PC-3 (cell line): ENCODE results near the gene PTEN. TPM values are rescaled to one million over a fixed set of nuclear protein-coding genes. Genes with fewer than 3 reads are reported as not detected.
"Not testable (repeated sequence)": the region's sequence is repeated elsewhere in the genome, so short reads cannot be mapped to it uniquely, and the experiment has no call there.

Experiments
- ATAC-seq: fragments of 200-7000 bp; cut with Tn5 transposase; 2 replicates; pipeline ENCODE4 v1.9.1; 2020; ENCODE audit warnings: mild to moderate bottlenecking, moderate library complexity
- BruUV-seq: library from RNA; stranded (reverse); fragments of 400-500 nt; replicated peaks from 2 replicates; lab custom pipeline; 2021; lab: Mats Ljungman, UMichigan
- CTCF ChIA-PET: fragments of 300-600 bp; sonication (Branson Sonifier 250); formaldehyde crosslinking; loops from one replicate; lab custom pipeline; 2022; ENCODE audit warnings: antibody characterized with exemption; lab: Charles Lee
- POLR2A ChIA-PET: fragments of 300-600 bp; sonication (Branson Sonifier 250); formaldehyde crosslinking; loops from one replicate; lab custom pipeline; 2022; ENCODE audit warnings: antibody characterized with exemption; ENCODE audit not compliant: unreplicated experiment; lab: Charles Lee
- DNase-seq: peaks from one replicate; pipeline ENCODE4 v3.0.0-alpha.2; 2015
- H2AFZ ChIP-seq: fragments of 300-600 bp; sonication (generic); 2 replicates; pipeline ENCODE4 v1.6.0; 2016; ENCODE audit warnings: antibody characterized with exemption, low read length
- H3F3A ChIP-seq: fragments of 300-600 bp; sonication (generic); one replicate; pipeline ENCODE4 v1.6.0; 2017; ENCODE audit warnings: antibody characterized with exemption, low read length, control low read depth, mild to moderate bottlenecking; ENCODE audit not compliant: unreplicated experiment
- H3K27ac ChIP-seq: fragments of 300-600 bp; sonication (generic); 2 replicates; pipeline ENCODE4 v1.5.1; 2016; ENCODE audit warnings: mild to moderate bottlenecking, low read length
- H3K27me3 ChIP-seq: fragments of 300-600 bp; sonication (generic); 2 replicates; pipeline ENCODE4 v1.6.1; 2016; ENCODE audit warnings: low read length, mixed read lengths
- H3K36me3 ChIP-seq: fragments of 300-600 bp; sonication (generic); 2 replicates; pipeline ENCODE4 v1.6.1; 2016; ENCODE audit warnings: low read depth, mixed run types, low read length, mixed read lengths
- H3K4me1 ChIP-seq: fragments of 300-600 bp; sonication (generic); 2 replicates; pipeline ENCODE4 v1.5.1; 2016; ENCODE audit warnings: low read length; ENCODE audit not compliant: insufficient read depth
- H3K4me2 ChIP-seq: fragments of 300-600 bp; sonication (generic); 2 replicates; pipeline ENCODE4 v1.6.0; 2016; ENCODE audit warnings: low read length
- H3K4me3 ChIP-seq: fragments of 300-600 bp; sonication (generic); 2 replicates; pipeline ENCODE4 v1.5.1; 2016; ENCODE audit warnings: mild to moderate bottlenecking, low read length, mixed read lengths
- H3K79me2 ChIP-seq: fragments of 300-600 bp; sonication (generic); 2 replicates; pipeline ENCODE4 v1.6.1; 2017; ENCODE audit warnings: low read length, mixed read lengths
- H3K9ac ChIP-seq: fragments of 300-600 bp; sonication (generic); 2 replicates; pipeline ENCODE4 v1.6.0; 2016; ENCODE audit warnings: mild to moderate bottlenecking, low read length
- H3K9me2 ChIP-seq: fragments of 300-600 bp; sonication (generic); replicated peaks from 2 replicates; pipeline ENCODE4 v1.6.1; 2016; ENCODE audit warnings: mixed run types, low read length, mixed read lengths
- H3K9me3 ChIP-seq: fragments of 300-600 bp; sonication (generic); 2 replicates; pipeline ENCODE4 v1.6.1; 2016; ENCODE audit warnings: low read length, mixed read lengths
- H4K20me1 ChIP-seq: fragments of 300-600 bp; sonication (generic); 2 replicates; pipeline ENCODE4 v1.6.1; 2016; ENCODE audit warnings: low read length, mixed read lengths
- CTCF ChIP-seq: fragments of 300-600 bp; sonication (generic); conservative IDR thresholded peaks from 2 replicates; pipeline ENCODE4 v1.5.1; 2017; ENCODE audit warnings: antibody characterized with exemption, low read depth, mild to moderate bottlenecking, low read length
- EZH2 ChIP-seq: fragments of 300-600 bp; sonication (generic); IDR thresholded peaks from one replicate; pipeline ENCODE4 v1.6.1; 2017; ENCODE audit warnings: antibody characterized with exemption, mild to moderate bottlenecking, low read length; ENCODE audit not compliant: unreplicated experiment
- EZH2phosphoT487 ChIP-seq: fragments of 300-600 bp; sonication (generic); IDR thresholded peaks from 2 replicates; pipeline ENCODE4 v1.6.1; 2018; ENCODE audit warnings: mild to moderate bottlenecking, antibody characterized with exemption, low read length, borderline replicate concordance
- intact Hi-C: fragments of 100-400 bp; cut with micrococcal nuclease; formaldehyde crosslinking; loops from 2 replicates; pipeline ENCODE4 v1.9.0; 2023
- total RNA-seq: library from RNA; depleted of rRNA; stranded (reverse); fragments of >200 nt; gene quantifications from 2 replicates; pipeline ENCODE4 v1.2.3, GENCODE V29; 2014

Gene PTEN
- total RNA-seq, 1 experiment from 2014 or later: 7.8 TPM

GRCh38 chr10:87875929-87876571 lies 12.6 kb downstream of the PTEN start:
- Histone ChIP-seq H3K9me3 (no peaks in the 10 kb centered on the region), H3K27me3 (no peaks in the 10 kb centered on the region), H3K4me2 (no peak overlapping the region), H3K4me1 (no peaks in the 10 kb centered on the region), H3F3A (no peaks in the 10 kb centered on the region), H2AFZ (no peak overlapping the region), H3K27ac (no peak overlapping the region), H3K79me2 (peaks cover 91% of the 10 kb centered on the region), H3K9ac (no peak overlapping the region), H3K4me3 (no peak overlapping the region), H3K36me3 (peaks cover 10% of the 10 kb centered on the region; the same call in 1 of the 2 replicates), H3K9me2 (no peaks in the 10 kb centered on the region), H4K20me1 (no peaks in the 10 kb centered on the region)
- DNase-seq (no peak), ATAC-seq (no peak)
- no TSS peak for BruUV-seq
- intact Hi-C loops: no loop called here
- POLR2A ChIA-PET: no interaction called here
- TF ChIP-seq CTCF (no peak), EZH2 (no peak), EZH2phosphoT487 (no peak)
- CTCF ChIA-PET: no interaction called here

GRCh38 chr10:87878664-87879459 lies 15.4 kb downstream of the PTEN start:
- CTCF ChIA-PET: no interaction called here
- no peak overlapping the region for H2AFZ ChIP-seq
- DNase-seq (no peak), ATAC-seq (no peak)
- no peaks in the 10 kb centered on the region for H3K27me3 ChIP-seq
- no peaks in the 10 kb centered on the region for H3K9me2 ChIP-seq
- H3K36me3 ChIP-seq: peaks cover 11% of the 10 kb centered on the region; the same call in 1 of the 2 replicates
- no peak overlapping the region for H3K9ac ChIP-seq
- POLR2A ChIA-PET: no interaction called here
- no peaks in the 10 kb centered on the region for H3F3A ChIP-seq
- H3K27ac ChIP-seq: no peak overlapping the region
- H3K4me3 ChIP-seq: no peak overlapping the region
- no peaks in the 10 kb centered on the region for H4K20me1 ChIP-seq
- H3K4me1 ChIP-seq: no peaks in the 10 kb centered on the region
- no peak overlapping the region for H3K4me2 ChIP-seq
- H3K79me2 ChIP-seq: peaks cover 83% of the 10 kb centered on the region
- TF ChIP-seq EZH2phosphoT487 (no peak), EZH2 (no peak), CTCF (no peak)
- no TSS peak for BruUV-seq
- intact Hi-C loops: no loop called here
- no peaks in the 10 kb centered on the region for H3K9me3 ChIP-seq

- POLR2A ChIA-PET: no interaction called here
- H3K4me3 ChIP-seq: no peak overlapping the region
- H3K9me2 ChIP-seq: no peaks in the 10 kb centered on the region
- TF ChIP-seq EZH2 (no peak), CTCF (no peak), EZH2phosphoT487 (no peak)
- ATAC-seq (no peak), DNase-seq (no peak)
- peaks cover 76% of the 10 kb centered on the region for H3K79me2 ChIP-seq
- no peaks in the 10 kb centered on the region for H3F3A ChIP-seq
- intact Hi-C loops: no loop called here
- H3K27ac ChIP-seq: no peak overlapping the region
- H3K9ac ChIP-seq: no peak overlapping the region
- H3K36me3 ChIP-seq: peaks cover 11% of the 10 kb centered on the region; the same call in 1 of the 2 replicates
- H3K27me3 ChIP-seq: no peaks in the 10 kb centered on the region
- no peaks in the 10 kb centered on the region for H3K4me1 ChIP-seq
- no TSS peak for BruUV-seq
- no peaks in the 10 kb centered on the region for H4K20me1 ChIP-seq
- no peak overlapping the region for H2AFZ ChIP-seq
- no peak overlapping the region for H3K4me2 ChIP-seq
- CTCF ChIA-PET: no interaction called here
- H3K9me3 ChIP-seq: no peaks in the 10 kb centered on the region
Measured at GRCh38 chr10:87880336-87880735, 16.9 kb downstream of the PTEN start.

- H3K4me2 ChIP-seq, DNase-seq, ATAC-seq, H3K4me3 ChIP-seq, H2AFZ ChIP-seq, BruUV-seq, H3K9me3 ChIP-seq, intact Hi-C loops, CTCF ChIA-PET, H4K20me1 ChIP-seq, H3K9ac ChIP-seq, H3F3A ChIP-seq, H3K27ac ChIP-seq, H3K27me3 ChIP-seq, H3K9me2 ChIP-seq, H3K4me1 ChIP-seq: not testable (repeated sequence)
- Histone ChIP-seq H3K36me3 (peaks cover 20% of the 10 kb centered on the region), H3K79me2 (peaks cover 72% of the 10 kb centered on the region)
- POLR2A ChIA-PET: interaction anchor here (0.6 kb wide), 1 partner anchor 9 kb away, joined by 9 read pairs; no protein-coding TSS in a partner anchor
Measured at GRCh38 chr10:87881373-87882059, 18.1 kb downstream of the PTEN start.
